Measurements from ENCODE around the gene ACIN1.

- TF ChIP-seq CTCF (IDR thresholded peaks at IDR 0.05) (no peak), POLR2A (IDR thresholded peaks at IDR 0.05) (no peak)
These were observed 66.1 kb downstream of the ACIN1 start for GRCh38 chr14:23028799-23029198.

Data from ovary (tissue), 3 donors.